GM12875 (cell line): Measurements from ENCODE around the gene HLA-DQA1.
"Not testable (repeated sequence)": the region's sequence is repeated elsewhere in the genome, so short reads cannot be mapped to it uniquely, and the experiment has no call there.

Experiments used
- H3K4me3 ChIP-seq: one replicate; pipeline ENCODE4 v1.5.1; 2011; ENCODE audit warnings: low read depth, low read length, control low read depth
- CTCF ChIP-seq: IDR thresholded peaks from 2 replicates; pipeline ENCODE4 v1.5.1; 2011; ENCODE audit warnings: low read depth, mild to moderate bottlenecking, control low read depth, inconsistent platforms, low read length, moderate library complexity, borderline replicate concordance; ENCODE audit not compliant: insufficient read depth

Gene HLA-DQA1

DNA sequence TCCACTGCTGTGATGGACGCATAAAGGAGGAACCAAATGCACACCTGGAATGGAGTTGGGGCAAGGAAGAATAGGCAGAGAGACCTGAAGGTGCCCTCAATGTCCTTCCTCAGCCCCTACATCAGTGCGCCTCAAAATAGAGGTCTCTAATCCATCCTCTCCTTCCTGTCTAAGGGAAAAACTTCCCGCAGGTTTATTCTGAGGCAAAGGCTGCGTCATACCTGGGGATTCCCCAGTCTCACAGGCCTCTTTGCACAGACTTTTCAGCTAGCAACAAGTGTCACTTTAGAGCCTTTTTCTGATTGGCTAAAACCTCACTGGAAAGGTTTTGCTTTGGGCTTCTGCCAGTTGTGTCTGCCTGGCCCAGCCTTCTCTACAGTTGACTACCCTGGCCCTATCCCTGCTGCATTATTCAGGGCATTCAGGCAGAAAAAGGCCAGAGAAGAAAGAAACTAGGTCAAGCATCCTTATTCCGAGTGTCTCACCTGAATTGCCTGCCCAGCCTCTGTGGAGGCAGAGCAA lies 31.1 kb downstream of the HLA-DQA1 start:
- no peak for TF ChIP-seq CTCF

GRCh38 chr6:32669240-32669639 lies 32.0 kb downstream of the HLA-DQA1 start:
- no peak overlapping the region for H3K4me3 ChIP-seq
- TF ChIP-seq CTCF, result no peak

More for the DNA sequence above, 31.1 kb downstream of the HLA-DQA1 start:
- no peak overlapping the region for H3K4me3 ChIP-seq

DNA sequence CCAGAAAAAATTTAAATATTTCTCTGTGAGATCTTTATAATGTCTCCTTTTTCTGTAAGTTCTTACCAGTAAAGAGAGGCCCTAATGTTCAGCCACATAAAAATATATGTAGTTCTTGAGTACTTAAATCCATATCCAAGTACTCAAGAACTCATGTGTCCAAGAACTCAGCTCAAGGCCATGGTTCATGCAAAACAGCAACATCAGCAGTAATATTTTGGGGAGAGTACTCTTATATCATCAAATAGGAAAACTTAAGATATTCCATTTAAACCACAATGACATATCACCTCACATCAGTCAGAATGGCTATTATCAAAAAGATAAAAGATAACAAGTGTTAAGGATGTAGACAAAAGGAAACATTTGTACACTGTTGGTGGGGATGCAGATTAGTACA lies 32.7 kb downstream of the HLA-DQA1 start:
- no peak overlapping the region for H3K4me3 ChIP-seq
- TF ChIP-seq CTCF, result no peak

- H3K4me3 ChIP-seq, result not testable (repeated sequence)
These were observed 34.7 kb downstream of the HLA-DQA1 start for GRCh38 chr6:32671908-32672307.

GRCh38 chr6:32674123-32674522 lies 36.9 kb downstream of the HLA-DQA1 start:
- not testable (repeated sequence) for H3K4me3 ChIP-seq

DNA sequence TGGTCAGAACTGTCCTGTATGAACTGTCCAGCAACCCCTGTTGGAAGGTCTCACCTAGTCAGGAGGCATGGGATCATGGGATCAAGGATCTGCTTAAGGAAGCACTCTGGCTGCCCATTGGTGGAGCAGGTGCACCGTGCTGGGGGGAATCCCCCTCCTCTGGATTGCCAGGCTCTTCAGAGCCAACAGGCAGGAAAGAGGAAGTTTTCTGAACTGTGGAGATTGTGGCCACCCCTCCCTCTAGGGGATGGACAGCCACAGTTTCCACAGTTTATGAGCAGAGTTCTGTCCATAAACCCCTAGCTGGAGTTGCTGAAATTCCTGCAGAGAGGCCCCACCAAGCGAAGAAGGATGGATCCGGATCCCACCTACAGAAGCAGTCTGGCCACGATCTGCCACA lies 42.3 kb downstream of the HLA-DQA1 start:
- H3K4me3 ChIP-seq, result no peak overlapping the region
- TF ChIP-seq CTCF, result no peak

GRCh38 chr6:32680055-32680454 lies 42.8 kb downstream of the HLA-DQA1 start:
- no peak for TF ChIP-seq CTCF
- H3K4me3 ChIP-seq, result no peak overlapping the region

DNA sequence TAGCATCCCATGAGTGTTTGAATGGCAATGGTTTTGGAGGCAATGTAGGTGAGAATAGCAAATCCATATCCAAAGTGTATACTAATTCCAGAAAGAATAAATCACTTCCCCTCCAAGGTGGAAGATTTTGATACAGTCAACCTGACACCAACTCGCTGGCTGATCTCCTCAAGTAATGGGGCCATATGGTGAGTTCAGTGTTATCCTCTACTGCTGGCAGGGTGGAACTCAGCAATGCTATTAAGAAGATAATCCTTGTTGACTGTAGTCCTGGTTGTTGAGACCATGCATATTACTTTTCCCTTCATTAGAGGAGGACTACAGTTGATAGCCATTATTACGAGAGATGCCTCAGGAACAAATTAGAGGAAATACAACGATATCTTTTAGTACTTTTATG lies 47.0 kb downstream of the HLA-DQA1 start:
- TF ChIP-seq CTCF, result no peak
- no peak overlapping the region for H3K4me3 ChIP-seq
